ENCODE data around the gene CROCC2.

CROCC2 gene

DNA sequence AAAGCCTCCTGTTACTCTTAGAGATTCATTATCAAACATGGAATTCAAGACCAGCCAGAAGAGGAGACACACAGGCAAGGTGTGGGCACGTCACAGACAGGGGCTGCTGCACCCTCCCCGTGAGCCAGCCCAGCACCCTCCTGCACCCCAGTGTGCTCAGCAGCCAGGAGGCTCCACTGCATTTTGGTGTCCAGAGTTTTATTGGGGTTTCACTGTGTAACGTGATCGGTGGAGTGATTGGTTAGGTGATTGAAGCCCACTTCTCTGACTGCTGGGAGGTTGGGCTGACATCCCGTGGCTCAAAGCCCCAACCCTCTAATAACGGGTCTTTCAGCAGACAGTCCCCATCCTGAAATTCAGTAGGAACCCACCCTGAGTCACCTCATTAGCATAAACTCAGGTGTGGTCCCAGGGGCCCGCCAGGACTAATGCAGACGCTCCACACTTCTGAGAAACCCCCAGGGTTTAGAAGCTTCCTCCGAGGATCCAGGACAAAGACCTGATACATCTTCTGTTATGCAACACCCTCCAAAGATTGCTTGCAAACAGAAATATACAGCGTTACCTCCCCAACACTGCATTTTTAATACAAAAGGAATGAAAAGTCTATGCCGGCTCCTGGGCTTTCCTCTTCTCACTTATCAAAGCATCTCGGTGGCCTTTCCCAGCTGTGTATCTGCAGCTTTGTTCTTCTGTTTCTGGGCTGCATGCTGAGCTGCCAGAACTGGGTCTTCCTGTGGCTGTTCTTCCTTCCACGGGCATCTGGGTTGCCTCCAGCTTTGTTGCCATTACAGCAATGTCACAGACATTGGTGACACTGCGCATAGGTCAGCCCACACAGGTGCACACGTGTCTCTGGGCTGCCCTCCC is 48.5 kb downstream of the CROCC2 start:
- no peak for FAIRE-seq
- no peak for TF ChIP-seq CTCF (IDR thresholded peaks at IDR 0.05; ENCODE audit: insufficient read depth, missing control alignments)
- no peak for DNase-seq (ENCODE audit: insufficient read length, low spot score)

DNA sequence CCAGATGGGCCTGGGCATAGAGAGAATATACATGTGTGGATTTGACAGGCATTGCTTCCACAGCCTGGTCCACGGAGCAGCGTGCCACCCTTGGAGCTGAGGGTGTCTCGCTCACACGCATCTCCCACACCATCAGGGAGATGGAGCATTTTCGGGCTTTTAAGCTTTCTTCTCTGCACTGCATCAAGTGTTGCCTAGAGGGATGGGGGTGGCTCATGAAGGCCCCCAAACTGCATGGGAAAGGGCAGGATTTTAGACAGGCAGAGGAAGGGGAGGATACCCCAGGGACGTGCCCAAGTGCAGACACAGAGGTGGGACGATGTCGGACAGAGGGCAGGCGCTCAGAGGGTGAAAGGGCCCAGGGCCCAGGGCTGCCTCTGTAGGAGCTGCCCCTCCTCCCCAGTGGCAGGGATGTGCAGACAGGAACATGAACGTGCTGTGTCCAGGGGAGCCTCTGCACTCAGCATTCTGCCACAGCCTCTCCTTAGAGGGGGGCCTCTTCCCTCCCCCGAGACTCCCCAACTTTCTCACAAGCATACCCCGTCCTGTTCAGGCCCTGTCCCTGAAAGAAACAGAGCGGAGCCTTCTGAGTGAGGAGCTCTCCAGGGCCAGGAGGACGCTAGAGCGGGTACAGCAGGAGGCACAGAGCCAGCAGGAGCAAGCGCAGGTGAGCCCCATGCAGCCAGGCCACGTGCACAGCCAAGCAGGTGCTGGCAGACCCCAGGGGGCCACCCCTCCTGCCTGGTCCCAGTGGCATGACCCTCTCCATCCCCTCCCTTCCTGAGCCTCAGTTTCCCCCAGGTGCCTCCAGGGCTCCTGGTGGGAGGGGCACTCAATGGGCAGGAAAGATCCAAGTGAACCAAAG is 49.4 kb downstream of the CROCC2 start:
- DNase-seq (ENCODE audit: insufficient read length, low spot score) (no peak), FAIRE-seq (no peak)
- TF ChIP-seq CTCF (IDR thresholded peaks at IDR 0.05; ENCODE audit: insufficient read depth, missing control alignments) = no peak

- DNase-seq (ENCODE audit: insufficient read length, low spot score) (no peak), FAIRE-seq (no peak)
- no peak for TF ChIP-seq CTCF (IDR thresholded peaks at IDR 0.05; ENCODE audit: insufficient read depth, missing control alignments)
Measured at GRCh38 chr2:240956171-240956934, 50.2 kb downstream of the CROCC2 start.

DNA sequence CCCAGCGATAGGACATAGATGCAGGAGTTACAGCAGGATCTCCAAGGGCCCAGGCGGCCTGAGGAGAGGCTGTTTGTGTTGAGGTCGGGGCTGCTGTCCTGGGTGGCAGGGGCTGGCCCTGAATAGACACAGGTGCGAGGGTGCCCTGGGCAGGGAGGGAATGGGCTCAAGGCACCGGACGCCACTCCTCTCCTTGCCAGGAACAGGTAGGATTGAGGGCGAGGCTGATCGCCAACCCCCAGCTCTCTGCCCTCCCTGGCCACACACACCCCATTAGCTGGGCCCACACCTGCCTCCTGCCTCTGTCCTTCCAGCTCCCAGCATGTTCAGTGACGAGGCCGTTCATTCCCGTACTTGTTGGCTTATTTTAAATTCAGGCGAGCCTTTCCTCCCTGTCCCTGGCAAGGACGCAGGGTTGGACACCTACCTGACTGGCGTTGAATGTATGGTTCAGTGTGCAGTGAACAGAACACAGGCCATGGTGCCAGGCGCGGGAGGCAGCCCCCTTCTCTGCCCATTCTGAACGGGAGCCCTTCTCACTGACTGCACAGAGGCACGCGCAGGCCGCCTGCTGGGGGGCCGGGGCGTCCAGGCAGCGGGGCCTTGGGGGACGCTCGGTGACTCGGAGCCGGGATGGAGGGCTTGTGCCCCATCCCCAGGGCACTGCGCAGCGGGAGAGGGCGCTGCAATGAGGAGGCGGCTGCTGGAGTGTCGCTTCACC is 51.0 kb downstream of the CROCC2 start:
- FAIRE-seq (no peak), DNase-seq (ENCODE audit: insufficient read length, low spot score) (no peak)
- no peak for TF ChIP-seq CTCF (IDR thresholded peaks at IDR 0.05; ENCODE audit: insufficient read depth, missing control alignments)

- TF ChIP-seq CTCF (IDR thresholded peaks at IDR 0.05; ENCODE audit: insufficient read depth, missing control alignments) = no peak
- FAIRE-seq = no peak
- DNase-seq (ENCODE audit: insufficient read length, low spot score) = no peak
Measured at GRCh38 chr2:240957656-240958365, 51.7 kb downstream of the CROCC2 start.
